Prostate gland (tissue), 2 donors: ENCODE results near the gene C17orf100. TPM values are rescaled to one million over a fixed set of nuclear protein-coding genes. Genes with fewer than 3 reads are reported as not detected.

ENCODE experiments used
- DNase-seq: peaks from one replicate; pipeline ENCODE4 v3.0.0-alpha.2; 2019; ENCODE audit warnings: low spot score
- H3K27ac ChIP-seq, 2 donors: fragments of 200-600 bp; sonication (generic); 2 replicates each; pipeline ENCODE4 v1.5.1; 2017 to 2019
- H3K27me3 ChIP-seq: fragments of 200-600 bp; sonication (generic); replicated peaks from 2 replicates; pipeline ENCODE4 v1.5.1; 2019; ENCODE audit not compliant: insufficient read depth
- H3K36me3 ChIP-seq, 2 donors: fragments of 200-600 bp; sonication (generic); 1 replicate in 1 of 2; 2 replicates in 1 of 2; pipeline versions ENCODE4 v1.5.1 to v1.8.1; 2017 to 2019
- H3K4me1 ChIP-seq: fragments of 200-600 bp; sonication (generic); replicated peaks from 2 replicates; pipeline ENCODE4 v1.5.1; 2019
- H3K4me3 ChIP-seq, 2 donors: fragments of 200-600 bp; sonication (generic); 2 replicates each; pipeline ENCODE4 v1.5.1; 2017 to 2019
- H3K9me3 ChIP-seq: fragments of 200-600 bp; sonication (generic); 2 replicates; pipeline ENCODE4 v1.5.1; 2017
- CTCF ChIP-seq, 4 experiments: fragments of 200-600 bp in 2 of 4; fragments of 450-650 bp in 2 of 4; sonication (generic) in 2 of 4; IDR thresholded peaks; 1 replicate in 3 of 4; 2 replicates in 1 of 4; pipeline ENCODE4 v1.5.1; 2016 to 2019; ENCODE audit warnings: antibody characterized with exemption in 4 of 4, mild to moderate bottlenecking in 2 of 4, moderate library complexity in 2 of 4
- POLR2A ChIP-seq: fragments of 450-650 bp; IDR thresholded peaks from one replicate; pipeline ENCODE4 v1.6.1; 2016; ENCODE audit warnings: antibody characterized with exemption, mild to moderate bottlenecking
- POLR2AphosphoS5 ChIP-seq: sonication (generic); formaldehyde crosslinking; IDR thresholded peaks from one replicate; pipeline ENCODE4 v1.6.1; 2017; ENCODE audit warnings: antibody characterized with exemption
- WGBS: methylation state at CpG from one replicate; pipeline ENCODE4 v1.1.5; 2018; 5-methylcytosine and 5-hydroxymethylcytosine counted together
- intact Hi-C: fragments of 100-400 bp; cut with DNase I; formaldehyde crosslinking; loops from one replicate; pipeline ENCODE4 v1.14.2; 2022
- total RNA-seq, 2 donors: library from RNA; depleted of rRNA; stranded (reverse); fragments of >200 nt; gene quantifications; one replicate each; pipeline ENCODE4 v1.1.0, GENCODE V29; 2016

Gene C17orf100
- total RNA-seq, 2 donors from 2014 or later: 3.5 to 6.1 TPM

DNA sequence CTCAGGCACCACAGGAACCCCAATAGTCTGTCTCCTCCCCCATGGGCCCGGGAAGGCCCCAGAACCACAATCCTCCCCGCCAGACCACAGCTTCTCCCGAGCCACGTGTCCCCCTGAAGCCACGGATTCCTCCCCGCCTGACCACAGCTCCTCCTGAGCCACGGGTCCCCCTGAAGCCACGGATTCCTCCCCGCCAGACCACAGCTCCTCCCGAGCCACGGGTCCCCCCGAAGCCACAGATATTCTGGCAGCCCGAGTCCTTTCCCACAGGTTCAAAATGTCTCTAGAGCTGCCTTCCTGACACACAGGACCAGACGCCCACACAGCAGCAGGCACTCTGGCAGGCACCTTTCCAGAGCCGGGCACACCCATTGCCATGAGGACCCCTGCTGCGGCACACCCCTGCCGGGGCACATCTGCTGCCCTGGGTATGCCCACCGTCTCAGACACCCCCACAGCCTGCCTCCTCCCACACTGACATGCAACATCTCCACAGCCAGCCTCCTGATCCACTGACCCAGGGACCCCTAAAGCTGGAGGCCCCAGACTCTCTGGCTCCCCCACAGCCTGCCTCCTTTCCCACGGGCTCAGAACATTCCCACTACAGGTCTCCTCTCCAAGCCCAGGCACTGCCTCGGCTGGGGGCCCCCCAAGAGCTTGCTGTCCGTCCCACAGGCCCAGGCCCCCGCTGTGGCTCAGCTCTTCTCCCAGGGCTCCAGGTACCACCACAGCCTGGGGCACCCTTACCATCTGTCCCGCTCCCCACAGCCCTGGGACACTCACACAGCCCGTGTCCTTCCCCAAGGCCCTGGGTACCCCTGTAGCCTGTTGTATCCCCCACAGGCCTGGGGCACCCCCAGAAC is 13.3 kb upstream of the C17orf100 start:
- WGBS: 84% methylated on average over 24 of the region's 24 CpGs
- peaks cover 21% of the 10 kb centered on the region for H3K4me1 ChIP-seq
- DNase-seq: no peak
- no peak overlapping the region for H3K4me3 ChIP-seq
- H3K9me3 ChIP-seq: no peaks in the 10 kb centered on the region
- H3K36me3 ChIP-seq: no peaks in the 10 kb centered on the region
- H3K27me3 ChIP-seq: no peaks in the 10 kb centered on the region
- no peak overlapping the region for H3K27ac ChIP-seq
- TF ChIP-seq POLR2A (no peak), CTCF (IDR thresholded peaks at IDR 0.05) (no peak), POLR2AphosphoS5 (no peak)
- intact Hi-C loops: no loop called here

DNA sequence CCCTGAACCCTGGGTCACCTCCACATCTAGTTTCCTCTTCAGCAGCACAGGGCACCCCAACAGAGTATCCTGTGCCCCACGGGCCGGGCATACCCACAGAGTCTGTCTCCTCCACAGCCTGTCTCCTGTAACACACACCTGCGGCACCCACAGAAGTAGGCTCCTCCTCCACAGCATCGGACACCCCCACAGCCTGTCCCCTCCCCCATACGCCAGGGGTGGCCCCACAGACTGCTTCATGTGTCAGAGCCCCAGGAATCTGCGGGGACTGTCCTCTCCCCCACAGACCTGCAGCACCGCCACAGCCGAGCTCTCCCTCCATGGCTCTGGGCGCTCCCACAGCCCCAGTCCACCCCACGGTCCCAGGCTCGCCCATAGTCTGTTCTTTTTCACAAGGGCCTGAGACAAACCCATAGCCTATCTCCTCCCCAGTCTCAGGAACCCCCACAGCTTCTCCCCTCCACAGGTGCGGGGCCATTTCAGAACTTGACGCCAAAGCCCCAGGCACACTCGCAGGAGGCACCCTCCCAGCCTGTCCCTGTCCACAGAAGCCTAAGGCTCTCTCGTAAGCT is 12.5 kb upstream of the C17orf100 start:
- DNase-seq: no peak
- 22% methylated on average over 14 of the region's 15 CpGs for whole genome bisulfite sequencing
- intact Hi-C loops: no loop called here
- no peak overlapping the region for H3K27ac ChIP-seq
- H3K4me1 ChIP-seq: peaks cover 21% of the 10 kb centered on the region
- H3K27me3 ChIP-seq: no peaks in the 10 kb centered on the region
- no peak for TF ChIP-seq CTCF (IDR thresholded peaks at IDR 0.05)
- no peak for TF ChIP-seq POLR2AphosphoS5
- no peak for TF ChIP-seq POLR2A
- H3K9me3 ChIP-seq: no peaks in the 10 kb centered on the region
- no peaks in the 10 kb centered on the region for H3K36me3 ChIP-seq
- peak overlapping the region; percentile 65 to 89 for H3K4me3 ChIP-seq

DNA sequence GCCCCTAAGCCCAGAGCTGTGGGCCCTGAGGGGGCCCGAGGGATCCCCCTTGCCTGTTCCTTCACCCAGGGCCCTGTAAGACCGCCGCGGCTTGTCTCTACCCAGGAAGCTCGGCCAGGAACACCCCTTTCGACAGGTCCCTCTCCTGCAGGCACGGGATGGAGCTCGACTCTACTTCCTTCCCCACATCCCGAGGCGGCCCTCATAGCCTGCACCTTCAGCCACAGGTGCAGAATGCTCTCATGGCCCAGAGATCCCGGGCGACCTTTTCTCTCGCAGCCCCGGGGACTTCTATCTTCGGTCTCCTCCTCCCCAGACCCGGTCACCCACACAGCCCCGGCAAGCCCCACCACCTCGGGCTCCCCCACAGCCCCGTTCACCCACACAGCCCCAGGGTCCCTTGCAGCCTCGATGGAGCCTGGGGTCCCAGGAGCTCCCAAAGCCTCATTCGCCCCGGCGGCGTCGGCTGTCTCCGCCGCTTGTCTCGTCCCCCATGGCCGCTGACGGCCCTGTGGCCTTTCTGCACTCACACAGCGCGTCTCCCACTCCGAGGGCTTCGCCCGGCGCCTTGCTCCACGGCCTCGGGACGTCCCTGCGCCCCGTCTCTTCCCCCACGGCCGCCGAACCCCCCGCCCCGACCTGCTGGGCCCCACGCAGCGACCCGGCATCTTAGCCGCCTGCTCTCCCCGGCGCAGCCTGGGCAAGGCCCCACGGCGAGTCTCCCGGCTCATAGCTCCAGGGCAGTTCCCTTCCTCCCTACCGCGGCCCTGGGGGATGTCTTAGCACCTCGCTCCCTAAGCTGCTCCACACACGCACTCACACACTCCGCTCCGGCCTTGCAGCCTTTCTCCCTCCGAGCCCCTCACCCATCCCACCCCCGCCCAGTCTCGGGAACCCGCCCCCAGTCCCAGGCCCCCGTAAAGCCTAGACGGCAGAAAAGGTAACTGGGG is 11.7 kb upstream of the C17orf100 start:
- intact Hi-C loops: no loop called here
- Histone ChIP-seq H3K27me3 (no peaks in the 10 kb centered on the region), H3K4me1 (peaks cover 21% of the 10 kb centered on the region), H3K36me3 (no peaks in the 10 kb centered on the region), H3K27ac (peak overlapping the region; percentile 80 to 84), H3K9me3 (no peaks in the 10 kb centered on the region), H3K4me3 (peak overlapping the region; percentile 65 to 89)
- 1% methylated on average over 66 of the region's 67 CpGs for WGBS
- no peak for DNase-seq
- TF ChIP-seq POLR2A (no peak), CTCF (IDR thresholded peaks at IDR 0.05) (no peak), POLR2AphosphoS5 (no peak)

DNA sequence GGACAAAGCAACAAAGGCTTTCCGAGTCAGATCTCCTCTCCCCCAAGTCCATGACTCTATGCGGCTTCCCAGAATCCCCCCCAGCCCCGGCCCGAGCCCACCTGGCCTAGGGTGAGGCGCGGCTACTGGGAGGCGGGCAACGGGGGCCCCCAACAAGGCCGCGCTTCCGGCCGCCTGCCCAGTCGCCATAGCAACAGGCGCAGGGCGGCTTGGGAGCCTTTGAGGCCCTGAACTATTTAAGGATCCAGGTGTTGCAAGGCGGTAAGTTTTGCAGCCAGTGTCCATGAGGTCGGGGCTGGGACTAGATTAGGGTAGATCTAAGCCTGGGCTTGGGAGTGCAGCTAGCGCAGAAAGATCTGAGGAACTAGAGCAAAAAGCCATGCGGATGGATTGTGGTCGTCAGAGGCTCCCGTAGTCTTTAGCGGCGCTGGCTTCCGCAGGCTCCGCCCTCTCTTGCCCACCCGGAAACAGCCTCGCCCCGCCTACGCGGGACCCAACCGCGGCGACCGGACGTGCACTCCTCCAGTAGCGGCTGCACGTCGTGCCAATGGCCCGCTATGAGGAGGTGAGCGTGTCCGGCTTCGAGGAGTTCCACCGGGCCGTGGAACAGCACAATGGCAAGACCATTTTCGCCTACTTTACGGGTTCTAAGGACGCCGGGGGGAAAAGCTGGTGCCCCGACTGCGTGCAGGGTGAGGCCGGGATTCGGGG is 10.9 kb upstream of the C17orf100 start, which contains the start of the genes KIAA0753 and TXNDC17:
Gene KIAA0753, minus strand, starts transcription at position 176 of the 711 bp plus-strand sequence. CDS start 5,608 bp downstream, outside the sequence.
Gene TXNDC17, plus strand, starts transcription at position 525 of the 711 bp plus-strand sequence. Its CDS starts 23 bp downstream, at position 548.
- Histone ChIP-seq H3K27me3 (no peaks in the 10 kb centered on the region), H3K4me3 (peak within 1 kb of the TSS; percentile 65 to 89), H3K9me3 (no peaks in the 10 kb centered on the region), H3K27ac (peak within 1 kb of the TSS; percentile 80 to 84), H3K36me3 (no peaks in the 10 kb centered on the region), H3K4me1 (peaks cover 21% of the 10 kb centered on the region)
- peak in 1 of 4 experiments; percentile 9 for TF ChIP-seq CTCF (IDR thresholded peaks at IDR 0.05)
- peak; percentile 86 for TF ChIP-seq POLR2A
- peak; percentile 92 for TF ChIP-seq POLR2AphosphoS5
- peak; percentile 82 for DNase-seq
- intact Hi-C loops: no loop called here
- WGBS: under 1% methylated on average over 39 of the region's 52 CpGs
